Stimulated activated CD8-positive, alpha-beta memory T cell treated with anti-CD3 and anti-CD28 coated beads, Interleukin-7, amount 100 ng/mL, for 1 hour (primary cell): ENCODE results near the gene ANKRD33B.
"Not testable (repeated sequence)": the region's sequence is repeated elsewhere in the genome, so short reads cannot be mapped to it uniquely, and the experiment has no call there.

Experiments used
- DNase-seq, 2 donors: peaks; one replicate each; pipeline ENCODE4 v3.0.0-alpha.2; 2020; ENCODE audit warnings: low read depth in 2 of 2

The ANKRD33B gene

DNA sequence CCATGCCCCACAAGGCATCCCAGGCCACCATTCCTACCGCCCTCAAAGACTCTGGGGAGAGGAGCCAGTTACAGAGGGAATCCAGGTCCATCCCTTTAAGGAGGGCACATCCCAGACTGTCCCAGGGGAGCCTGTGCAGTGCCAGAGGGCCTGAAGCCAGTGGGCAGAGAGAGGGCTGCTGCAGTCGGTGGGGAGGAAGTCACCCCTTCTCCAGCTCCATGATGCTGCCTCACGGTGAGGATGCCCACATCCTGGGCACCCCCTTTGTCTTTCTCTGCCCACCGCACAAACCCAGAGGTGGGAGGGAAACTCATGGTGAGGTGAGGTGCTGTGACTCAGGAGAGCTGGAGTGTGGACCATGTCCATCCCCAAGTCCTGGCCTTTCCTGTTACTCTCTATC lies 26.2 kb upstream of the ANKRD33B start:
- DNase-seq = no peak

DNA sequence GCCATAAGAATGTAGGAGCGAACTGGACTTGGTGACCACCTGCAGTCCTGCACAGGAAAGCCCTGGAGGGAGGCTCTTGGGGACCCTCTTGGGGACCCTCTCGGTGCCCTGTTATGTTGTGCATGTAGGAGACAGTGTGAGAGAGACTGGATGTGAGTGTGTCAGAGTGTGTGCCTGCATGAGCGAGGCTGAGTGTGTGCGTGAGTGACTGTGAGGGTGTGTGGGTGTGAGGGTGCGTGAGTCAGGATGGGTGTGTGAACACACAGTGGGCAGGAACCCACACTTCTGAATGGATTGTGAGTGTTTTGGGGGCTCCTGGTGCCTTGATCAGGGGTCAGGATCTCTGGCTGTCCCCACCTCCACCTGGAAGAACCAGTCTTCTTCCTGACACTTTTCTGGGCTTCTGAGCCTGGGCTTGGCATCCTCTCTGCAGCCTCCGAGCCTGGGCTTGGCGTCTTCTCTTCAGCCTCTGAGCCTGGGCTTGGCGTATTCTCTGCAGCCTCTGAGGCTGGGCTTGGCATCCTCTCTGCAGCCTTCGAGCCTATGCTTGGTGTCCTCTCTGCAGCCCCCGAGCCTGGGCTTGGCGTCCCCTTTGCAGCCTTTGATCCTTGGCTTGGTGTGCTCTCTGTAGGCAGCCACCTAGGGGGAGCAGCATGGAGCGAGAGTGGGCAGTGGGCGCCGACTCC lies 25.6 kb upstream of the ANKRD33B start:
- no peak for DNase-seq

- DNase-seq = no peak
These were observed 24.8 kb upstream of the ANKRD33B start for GRCh38 chr5:10538789-10539686.

- DNase-seq = no peak
These were observed 24.2 kb upstream of the ANKRD33B start for GRCh38 chr5:10539687-10539998.

DNA sequence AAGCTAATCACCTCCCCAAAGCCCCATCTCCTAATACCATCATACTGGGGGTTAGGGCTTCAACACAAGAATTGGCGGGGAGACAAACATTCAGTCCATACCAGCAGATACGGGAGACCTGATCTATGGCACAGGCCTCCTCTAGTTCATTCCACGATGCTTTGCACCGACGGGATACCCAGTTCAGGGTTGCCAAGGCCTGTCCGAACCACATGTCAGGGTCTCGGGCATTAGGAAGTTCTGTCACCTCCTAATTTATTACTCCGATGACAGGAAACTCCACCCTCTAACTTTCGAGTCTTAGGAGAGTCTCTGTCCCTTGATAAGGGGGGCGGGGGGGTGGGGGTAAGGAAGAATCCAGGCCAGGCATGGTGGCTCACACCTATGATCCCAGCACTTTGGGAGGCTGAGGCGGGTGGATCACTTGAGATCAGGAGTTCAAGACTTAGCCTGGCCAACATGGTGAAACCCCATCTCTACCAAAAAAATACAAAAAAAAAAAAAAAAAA lies 23.8 kb upstream of the ANKRD33B start:
- no peak for DNase-seq

DNA sequence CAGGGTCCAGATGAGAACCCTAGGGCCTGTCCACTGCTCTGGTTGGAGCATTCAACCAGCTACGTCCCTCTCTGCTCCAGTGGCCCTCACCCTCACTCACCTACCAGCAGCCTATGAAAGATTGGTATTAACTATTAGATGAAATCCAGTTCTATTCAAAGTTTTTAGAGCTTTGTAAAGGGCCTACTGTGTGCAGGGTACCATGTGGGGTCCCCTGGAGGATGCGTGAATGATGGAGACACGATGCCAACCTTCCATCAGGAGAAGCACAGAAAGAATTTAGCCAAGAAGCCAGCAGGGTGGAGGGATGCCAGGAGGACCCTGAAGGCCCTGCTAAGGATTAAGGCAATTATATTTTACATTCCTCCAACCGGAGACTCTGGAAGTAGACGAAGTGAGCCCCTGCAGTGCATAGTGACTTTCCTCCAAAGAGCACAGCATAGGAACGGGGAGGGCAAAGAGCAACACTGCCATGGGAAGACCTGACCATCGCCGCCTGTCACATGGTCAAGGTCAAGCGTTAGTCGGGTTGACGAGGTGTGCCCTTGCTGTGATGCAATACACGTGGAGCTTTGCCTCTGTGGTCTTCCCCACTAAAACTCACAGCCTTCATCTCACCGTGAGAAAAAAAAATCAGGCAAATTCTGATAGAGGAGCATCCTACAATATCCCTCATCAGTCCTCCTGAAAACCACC lies 22.8 kb upstream of the ANKRD33B start:
- no peak for DNase-seq

- DNase-seq = no peak
These were observed 21.8 kb upstream of the ANKRD33B start for GRCh38 chr5:10542055-10542550.

GRCh38 chr5:10543585-10544040 lies 20.3 kb upstream of the ANKRD33B start:
- DNase-seq = no peak

- DNase-seq = no peak
These were observed 18.8 kb upstream of the ANKRD33B start for GRCh38 chr5:10545084-10545483.

GRCh38 chr5:10546186-10546585 lies 17.7 kb upstream of the ANKRD33B start:
- no peak for DNase-seq

GRCh38 chr5:10548418-10549122 lies 15.3 kb upstream of the ANKRD33B start:
- DNase-seq = no peak

- not testable (repeated sequence) for DNase-seq
These were observed 14.8 kb upstream of the ANKRD33B start for GRCh38 chr5:10549123-10549514.

- DNase-seq = no peak
These were observed 13.5 kb upstream of the ANKRD33B start for GRCh38 chr5:10550222-10550995.

GRCh38 chr5:10551782-10552138 lies 12.1 kb upstream of the ANKRD33B start:
- DNase-seq = no peak

GRCh38 chr5:10552183-10553143 lies 11.4 kb upstream of the ANKRD33B start:
- no peak for DNase-seq

GRCh38 chr5:10553476-10553875 lies 10.4 kb upstream of the ANKRD33B start:
- no peak for DNase-seq

- DNase-seq = no peak
These were observed 8.6 kb upstream of the ANKRD33B start for GRCh38 chr5:10555277-10555684.

DNA sequence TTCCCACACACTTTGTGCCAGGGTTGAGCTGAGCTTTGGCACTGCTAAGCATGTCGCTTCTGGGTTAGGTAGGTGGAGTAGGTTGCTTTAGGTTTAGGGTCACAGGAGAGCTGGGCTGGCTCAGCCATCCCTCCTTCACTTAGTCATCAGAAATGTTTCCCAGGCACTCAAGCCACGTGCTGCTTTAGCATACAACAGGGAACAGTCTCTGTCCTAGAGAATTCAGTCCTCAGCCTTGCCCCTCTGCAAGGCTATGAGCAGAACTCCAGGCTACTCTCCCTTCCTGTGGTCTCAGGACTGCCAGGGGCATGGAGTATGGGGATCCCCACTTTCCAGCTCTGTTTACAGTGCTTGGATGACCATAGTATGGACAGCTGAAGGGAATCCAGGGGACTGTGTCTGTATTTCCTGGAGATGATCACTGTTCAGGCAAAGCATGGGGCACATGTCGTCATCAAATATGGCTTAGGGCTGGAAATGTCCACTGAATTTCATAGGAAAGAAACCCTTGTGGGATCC lies 7.5 kb upstream of the ANKRD33B start:
- DNase-seq = no peak
